GM20000 (cell line): Measurements from ENCODE around the gene KCNH2.

ENCODE experiments used
- DNase-seq: peaks from one replicate; pipeline ENCODE4 v3.0.0; 2012; ENCODE audit warnings: low spot score
- CTCF ChIP-seq: IDR thresholded peaks from 2 replicates; pipeline ENCODE4 v1.5.1; 2012; ENCODE audit warnings: mild to moderate bottlenecking, control low read depth; ENCODE audit errors: extremely low read depth, missing control alignments

Gene KCNH2

GRCh38 chr7:151019130-151019447 is 41.0 kb upstream of the KCNH2 start:
- DNase-seq: no peak
- TF ChIP-seq CTCF: no peak

GRCh38 chr7:151018421-151019129 is 40.5 kb upstream of the KCNH2 start:
- DNase-seq: no peak
- no peak for TF ChIP-seq CTCF

GRCh38 chr7:151017953-151018420 is 39.9 kb upstream of the KCNH2 start:
- DNase-seq: peak; percentile 88
- peak; percentile 97 for TF ChIP-seq CTCF

- DNase-seq: no peak
- TF ChIP-seq CTCF: no peak
Observed at GRCh38 chr7:151017370-151017952, 39.3 kb upstream of the KCNH2 start.

GRCh38 chr7:151016942-151017341 is 38.8 kb upstream of the KCNH2 start:
- no peak for TF ChIP-seq CTCF
- no peak for DNase-seq

GRCh38 chr7:151016505-151016904 is 38.4 kb upstream of the KCNH2 start:
- no peak for DNase-seq
- no peak for TF ChIP-seq CTCF

- DNase-seq: no peak
- TF ChIP-seq CTCF: no peak
Observed at GRCh38 chr7:151015967-151016366, 37.8 kb upstream of the KCNH2 start.
